Ishikawa (cell line): ENCODE data around the gene PCDHA12.

Source experiments
- CEBPB ChIP-seq: IDR thresholded peaks from 2 replicates; pipeline ENCODE4 v1.6.1; 2012
- EP300 ChIP-seq: IDR thresholded peaks from 2 replicates; pipeline ENCODE4 v1.6.1; 2012; ENCODE audit warnings: borderline replicate concordance
- TAF1 ChIP-seq: IDR thresholded peaks from 2 replicates; pipeline ENCODE4 v1.6.1; 2012; ENCODE audit warnings: low read depth, mild to moderate bottlenecking
- TF ChIP-seq, protein P1 (sequence below): IDR thresholded peaks from 2 replicates; pipeline ENCODE4 v1.6.1; 2012

DNA sequence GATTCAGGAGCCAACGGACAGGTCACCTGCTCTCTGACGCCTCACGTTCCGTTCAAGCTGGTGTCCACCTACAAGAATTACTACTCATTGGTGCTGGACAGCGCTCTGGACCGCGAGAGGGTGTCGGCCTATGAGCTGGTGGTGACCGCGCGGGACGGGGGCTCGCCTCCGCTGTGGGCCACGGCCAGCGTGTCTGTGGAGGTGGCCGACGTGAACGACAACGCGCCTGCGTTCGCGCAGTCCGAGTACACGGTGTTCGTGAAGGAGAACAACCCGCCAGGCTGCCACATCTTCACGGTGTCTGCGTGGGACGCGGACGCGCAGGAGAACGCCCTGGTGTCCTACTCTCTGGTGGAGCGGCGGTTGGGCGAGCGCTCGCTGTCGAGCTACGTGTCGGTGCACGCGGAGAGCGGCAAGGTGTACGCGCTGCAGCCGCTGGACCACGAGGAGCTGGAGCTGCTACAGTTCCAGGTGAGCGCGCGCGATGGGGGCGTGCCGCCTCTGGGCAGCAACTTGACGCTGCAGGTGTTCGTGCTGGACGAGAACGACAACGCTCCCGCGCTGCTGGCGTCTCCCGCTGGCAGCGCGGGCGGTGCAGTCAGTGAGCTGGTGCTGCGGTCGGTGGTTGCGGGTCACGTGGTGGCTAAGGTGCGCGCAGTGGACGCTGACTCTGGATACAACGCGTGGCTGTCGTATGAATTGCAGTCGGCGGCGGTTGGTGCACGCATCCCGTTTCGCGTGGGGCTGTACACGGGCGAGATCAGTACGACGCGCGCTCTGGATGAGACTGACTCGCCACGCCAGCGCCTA, 17.7 kb upstream of the PCDHA12 start:
- TF ChIP-seq TAF1, result no peak
- TF ChIP-seq CEBPB, result no peak
- TF ChIP-seq, protein P1, sequence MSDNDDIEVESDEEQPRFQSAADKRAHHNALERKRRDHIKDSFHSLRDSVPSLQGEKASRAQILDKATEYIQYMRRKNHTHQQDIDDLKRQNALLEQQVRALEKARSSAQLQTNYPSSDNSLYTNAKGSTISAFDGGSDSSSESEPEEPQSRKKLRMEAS, result no peak
- no peak for TF ChIP-seq EP300
